ENCODE data around the gene ACKR3.

Gene ACKR3

DNA sequence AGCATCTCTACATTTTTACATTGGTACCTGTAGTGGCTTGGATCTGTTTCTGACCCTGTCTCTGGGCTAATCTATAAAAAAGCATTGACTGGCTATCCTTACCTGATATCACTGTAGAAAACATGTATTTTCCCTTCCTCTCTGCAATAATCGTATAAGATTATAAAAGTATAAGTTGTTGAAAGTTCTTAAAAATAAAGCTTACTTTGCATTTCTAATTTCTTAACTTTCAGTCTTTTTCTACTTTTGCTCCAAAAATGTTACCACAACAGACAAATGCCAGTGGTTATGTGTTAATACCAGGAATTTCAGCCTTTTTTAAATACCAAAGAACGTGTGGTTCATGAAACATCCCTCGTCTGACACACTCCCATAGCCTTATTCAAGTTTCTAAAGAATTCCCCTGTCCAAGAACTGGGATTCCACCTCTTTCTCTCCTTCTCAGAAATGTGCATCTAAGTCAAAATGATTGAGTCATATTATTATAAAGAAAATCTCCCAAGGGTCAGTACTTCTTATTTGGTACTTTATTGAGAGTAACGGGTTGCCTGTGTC is 28.5 kb upstream of the ACKR3 start:
- DNase-seq (ENCODE audit: insufficient read length, low spot score) (no peak), FAIRE-seq (no peak)

DNA sequence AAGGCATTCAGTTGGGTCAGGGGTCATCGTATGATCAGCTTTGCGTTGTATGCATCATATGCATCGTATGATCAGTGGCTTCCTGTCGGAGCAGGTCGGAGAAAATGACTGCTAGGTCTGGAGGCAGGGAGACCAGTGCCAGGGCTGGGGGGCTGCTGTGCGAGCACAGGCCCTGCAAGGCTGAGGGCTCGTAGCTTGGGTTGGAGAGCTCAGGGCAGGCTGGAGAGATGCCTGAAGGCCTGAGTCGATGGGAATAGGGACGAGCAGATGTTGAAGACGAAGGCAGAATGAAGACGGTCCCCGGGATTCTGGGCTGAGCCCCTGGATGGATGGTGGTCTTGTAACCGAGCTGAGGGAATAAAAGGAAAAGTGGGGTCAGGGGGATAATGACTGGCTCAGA is 25.3 kb upstream of the ACKR3 start:
- no peak for DNase-seq (ENCODE audit: insufficient read length, low spot score)
- no peak for FAIRE-seq
- TF ChIP-seq, protein P1, sequence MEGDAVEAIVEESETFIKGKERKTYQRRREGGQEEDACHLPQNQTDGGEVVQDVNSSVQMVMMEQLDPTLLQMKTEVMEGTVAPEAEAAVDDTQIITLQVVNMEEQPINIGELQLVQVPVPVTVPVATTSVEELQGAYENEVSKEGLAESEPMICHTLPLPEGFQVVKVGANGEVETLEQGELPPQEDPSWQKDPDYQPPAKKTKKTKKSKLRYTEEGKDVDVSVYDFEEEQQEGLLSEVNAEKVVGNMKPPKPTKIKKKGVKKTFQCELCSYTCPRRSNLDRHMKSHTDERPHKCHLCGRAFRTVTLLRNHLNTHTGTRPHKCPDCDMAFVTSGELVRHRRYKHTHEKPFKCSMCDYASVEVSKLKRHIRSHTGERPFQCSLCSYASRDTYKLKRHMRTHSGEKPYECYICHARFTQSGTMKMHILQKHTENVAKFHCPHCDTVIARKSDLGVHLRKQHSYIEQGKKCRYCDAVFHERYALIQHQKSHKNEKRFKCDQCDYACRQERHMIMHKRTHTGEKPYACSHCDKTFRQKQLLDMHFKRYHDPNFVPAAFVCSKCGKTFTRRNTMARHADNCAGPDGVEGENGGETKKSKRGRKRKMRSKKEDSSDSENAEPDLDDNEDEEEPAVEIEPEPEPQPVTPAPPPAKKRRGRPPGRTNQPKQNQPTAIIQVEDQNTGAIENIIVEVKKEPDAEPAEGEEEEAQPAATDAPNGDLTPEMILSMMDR (IDR thresholded peaks at IDR 0.05; ENCODE audit: insufficient read depth, missing control alignments) = no peak

More for the DNA sequence above, 28.5 kb upstream of the ACKR3 start:
- TF ChIP-seq, protein P1 (IDR thresholded peaks at IDR 0.05; ENCODE audit: insufficient read depth, missing control alignments) = no peak

DNA sequence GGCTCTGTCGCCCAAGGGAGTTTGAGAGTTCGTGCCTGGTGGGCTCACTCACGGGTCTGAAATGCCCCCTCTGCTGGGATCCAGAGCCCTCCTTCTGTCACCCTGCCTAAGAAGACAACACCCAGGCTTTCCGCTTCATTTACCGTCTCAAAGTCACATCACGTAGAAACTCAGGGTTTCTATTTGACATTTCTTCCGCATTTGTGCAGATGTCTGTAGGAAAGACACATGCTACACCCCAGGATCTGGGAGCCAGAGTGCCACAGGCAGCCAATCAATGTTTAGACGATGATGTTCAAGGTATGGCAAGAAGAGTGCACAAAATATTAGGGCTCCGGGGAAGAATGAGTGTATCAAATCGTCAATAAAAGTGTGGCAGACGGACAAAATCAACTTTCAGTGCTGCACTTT is 24.4 kb upstream of the ACKR3 start:
- FAIRE-seq (no peak), DNase-seq (ENCODE audit: insufficient read length, low spot score) (no peak)
- TF ChIP-seq, protein P1 (IDR thresholded peaks at IDR 0.05; ENCODE audit: insufficient read depth, missing control alignments) = no peak

DNA sequence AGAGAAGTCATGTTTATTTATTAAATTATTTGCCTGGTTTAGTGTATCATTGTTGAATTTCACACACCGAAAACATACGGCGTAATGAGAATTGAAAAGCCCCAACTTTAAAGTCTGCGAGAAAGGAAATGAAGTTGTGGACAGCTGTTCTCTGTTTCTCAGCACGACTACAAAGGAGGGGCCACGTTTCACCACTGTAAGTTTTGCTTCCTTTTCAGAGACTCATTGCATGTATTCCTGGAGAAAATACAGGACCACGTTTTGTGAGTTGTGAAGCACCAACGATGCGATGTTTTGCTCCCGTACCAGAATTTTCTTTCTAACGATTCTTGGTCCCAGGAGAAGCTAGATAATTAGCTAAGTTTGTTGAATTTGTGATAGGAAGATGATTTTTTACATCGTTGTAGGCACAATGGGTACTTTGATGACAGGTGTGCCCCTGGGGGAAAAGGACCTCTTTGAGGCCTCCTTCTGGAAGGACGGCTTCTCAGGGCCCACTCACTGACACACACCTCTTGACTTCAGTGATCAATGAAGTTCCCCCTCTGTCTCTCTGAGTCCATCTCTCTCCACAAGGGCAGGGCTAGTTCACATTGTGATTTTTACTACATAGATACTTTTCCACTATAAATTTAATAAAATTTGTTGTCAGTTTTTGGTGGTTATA is 23.7 kb upstream of the ACKR3 start:
- TF ChIP-seq, protein P1 (IDR thresholded peaks at IDR 0.05; ENCODE audit: insufficient read depth, missing control alignments) = no peak
- DNase-seq (ENCODE audit: insufficient read length, low spot score) (no peak), FAIRE-seq (no peak)

DNA sequence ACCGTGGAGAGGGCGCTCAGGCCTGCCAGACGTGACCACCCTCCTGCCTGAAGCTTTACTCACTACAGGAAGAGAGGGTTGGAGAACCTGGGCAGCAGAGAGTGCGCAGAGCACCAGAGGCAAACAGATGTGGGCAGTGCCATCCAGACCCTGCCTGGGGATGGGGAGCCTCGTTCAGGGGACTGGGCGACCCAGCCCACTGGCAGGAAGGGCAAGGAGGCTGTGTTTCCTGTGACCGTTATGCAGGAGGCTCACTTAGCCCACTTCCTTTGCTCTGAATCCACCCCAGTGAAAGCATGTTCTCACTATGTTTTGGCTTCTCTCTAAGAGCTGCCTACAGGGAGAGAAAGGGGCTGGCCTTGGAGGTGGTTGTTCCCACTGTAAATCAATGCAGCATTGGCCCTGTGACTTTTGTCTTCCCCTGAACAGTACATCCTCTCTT is 23.0 kb upstream of the ACKR3 start:
- no peak for FAIRE-seq
- TF ChIP-seq, protein P1 (IDR thresholded peaks at IDR 0.05; ENCODE audit: insufficient read depth, missing control alignments) = no peak
- no peak for DNase-seq (ENCODE audit: insufficient read length, low spot score)

DNA sequence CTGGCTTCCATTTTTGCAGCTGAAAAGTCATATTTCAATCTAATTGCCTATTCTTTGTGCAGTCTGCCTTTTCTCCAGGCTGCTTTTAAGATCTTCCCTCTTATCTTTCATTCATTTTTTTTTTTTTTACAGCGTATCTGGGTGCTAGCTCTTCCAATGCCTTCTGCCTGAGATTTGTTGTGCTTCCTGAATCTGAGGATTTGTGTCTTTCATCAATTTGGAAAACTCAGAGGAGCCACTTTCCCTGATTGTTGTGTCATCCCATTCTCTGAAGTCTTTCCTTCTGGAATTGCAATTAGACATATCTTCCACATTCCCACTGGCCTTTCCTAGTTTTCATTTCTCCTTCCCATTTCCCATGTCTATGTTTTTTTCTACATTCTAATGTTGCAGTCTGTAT is 21.9 kb upstream of the ACKR3 start:
- DNase-seq (ENCODE audit: insufficient read length, low spot score) (no peak), FAIRE-seq (no peak)
- TF ChIP-seq, protein P1 (IDR thresholded peaks at IDR 0.05; ENCODE audit: insufficient read depth, missing control alignments) = no peak

Data from D721Med (cell line).